K562 (cell line): ENCODE data around the gene SDHC. TPM values are rescaled to one million over a fixed set of nuclear protein-coding genes. Genes with fewer than 3 reads are reported as not detected.

ENCODE experiments used
- ATF2 ChIP-seq: sonication (generic); formaldehyde crosslinking; IDR thresholded peaks from 2 replicates; pipeline ENCODE4 v1.8.1; 2022; ENCODE audit warnings: missing genetic modification reagents
- BACH1 ChIP-seq: fragments of 200-800 bp; sonication (Bioruptor generic); IDR thresholded peaks from 2 replicates; pipeline ENCODE4 v1.6.1; 2016; ENCODE audit warnings: missing genetic modification characterization, missing compliant biosample characterization
- BRD9 ChIP-seq: fragments of 450-650 bp; IDR thresholded peaks from 2 replicates; pipeline ENCODE4 v1.6.1; 2018; ENCODE audit warnings: low read depth; ENCODE audit not compliant: partially characterized antibody
- C11orf30 ChIP-seq: fragments of 450-650 bp; IDR thresholded peaks from 2 replicates; pipeline ENCODE4 v1.6.1; 2016; ENCODE audit warnings: low read depth, mild to moderate bottlenecking
- CBX8 ChIP-seq: fragments of 200-600 bp; sonication (generic); IDR thresholded peaks from 2 replicates; pipeline ENCODE4 v1.6.1; 2012; ENCODE audit warnings: borderline replicate concordance, mixed run types, low read depth, mild to moderate bottlenecking, moderate library complexity, mixed read lengths, low read length, control low read depth, inconsistent platforms; ENCODE audit not compliant: poor library complexity, severe bottlenecking; ENCODE audit errors: extremely low read depth
- CCAR2 ChIP-seq: fragments of 200-400 bp; formaldehyde crosslinking; IDR thresholded peaks from 2 replicates; pipeline ENCODE4 v1.6.1; 2017; ENCODE audit warnings: mild to moderate bottlenecking, low read depth, low read length
- CREB1 ChIP-seq, 2 experiments: sonication (generic) in 1 of 2; formaldehyde crosslinking in 1 of 2; IDR thresholded peaks; 2 replicates each; pipeline versions ENCODE4 v1.6.1 to v1.8.0; 2012 to 2022; ENCODE audit warnings: inconsistent platforms in 1 of 2, mild to moderate bottlenecking in 1 of 2, missing genetic modification reagents in 1 of 2, moderate library complexity in 1 of 2
- ELF1 ChIP-seq: fragments of 200-800 bp; sonication (Bioruptor generic); IDR thresholded peaks from 2 replicates; pipeline ENCODE4 v1.6.1; 2016; ENCODE audit warnings: missing genetic modification characterization, missing compliant biosample characterization
- ETV5 ChIP-seq: sonication (generic); formaldehyde crosslinking; IDR thresholded peaks from 2 replicates; pipeline ENCODE4 v1.4.0; 2020; ENCODE audit warnings: low read depth, mild to moderate bottlenecking, missing genetic modification reagents
- EZH2 ChIP-seq: IDR thresholded peaks from 2 replicates; pipeline ENCODE4 v1.6.1; 2012; ENCODE audit warnings: low read depth, mild to moderate bottlenecking, inconsistent platforms, low read length, borderline replicate concordance
- KLF1 ChIP-seq: fragments of 450-650 bp; IDR thresholded peaks from 2 replicates; pipeline ENCODE4 v1.6.1; 2016; ENCODE audit warnings: missing genetic modification characterization, missing compliant biosample characterization
- KLF6 ChIP-seq: fragments of 250-450 bp; sonication (Bioruptor Pico); IDR thresholded peaks from 2 replicates; pipeline ENCODE4 v1.4.0; 2020; ENCODE audit warnings: mild to moderate bottlenecking, moderate library complexity, borderline replicate concordance
- MTA3 ChIP-seq: fragments of 450-650 bp; formaldehyde crosslinking; IDR thresholded peaks from 2 replicates; pipeline ENCODE4 v1.6.1; 2017; ENCODE audit warnings: mild to moderate bottlenecking, borderline replicate concordance
- NBN ChIP-seq: fragments of 450-650 bp; IDR thresholded peaks from 2 replicates; pipeline ENCODE4 v1.6.1; 2016; ENCODE audit warnings: low read depth, mild to moderate bottlenecking
- PCBP1 ChIP-seq: fragments of 200-400 bp; formaldehyde crosslinking; IDR thresholded peaks from 2 replicates; pipeline ENCODE4 v1.6.1; 2018; ENCODE audit warnings: mild to moderate bottlenecking, low read depth, low read length; ENCODE audit not compliant: poor library complexity, severe bottlenecking
- SMAD3 ChIP-seq: fragments of 450-650 bp; formaldehyde crosslinking; conservative IDR thresholded peaks from 2 replicates; pipeline ENCODE4 v1.4.0; 2020; ENCODE audit warnings: mild to moderate bottlenecking
- SMARCE1 ChIP-seq: fragments of 450-650 bp; IDR thresholded peaks from 2 replicates; pipeline ENCODE4 v1.7.1; 2016; ENCODE audit warnings: mild to moderate bottlenecking
- SNIP1 ChIP-seq: fragments of 450-650 bp; IDR thresholded peaks from 2 replicates; pipeline ENCODE4 v1.7.1; 2017; ENCODE audit warnings: low read depth, mild to moderate bottlenecking
- WHSC1 ChIP-seq: IDR thresholded peaks from one replicate; pipeline ENCODE4 v1.6.1; 2012; ENCODE audit warnings: low read length, control low read depth, inconsistent platforms
- YBX1 ChIP-seq: fragments of 450-650 bp; IDR thresholded peaks from 2 replicates; pipeline ENCODE4 v1.7.1; 2016; ENCODE audit warnings: mild to moderate bottlenecking
- ZEB2 ChIP-seq: fragments of 450-650 bp; IDR thresholded peaks from 2 replicates; pipeline ENCODE4 v1.6.1; 2016
- ZFP1 ChIP-seq: fragments of 450-650 bp; formaldehyde crosslinking; IDR thresholded peaks from 2 replicates; pipeline ENCODE4 v1.4.0; 2020; ENCODE audit warnings: mild to moderate bottlenecking, mixed read lengths
- ZNF143 ChIP-seq: sonication (generic); formaldehyde crosslinking; IDR thresholded peaks from 2 replicates; pipeline ENCODE4 v1.9.0; 2022; ENCODE audit warnings: mild to moderate bottlenecking, missing genetic modification reagents
- ZSCAN29 ChIP-seq: fragments of 450-650 bp; IDR thresholded peaks from 2 replicates; pipeline ENCODE4 v1.6.1; 2017
- polyA plus RNA-seq, 8 experiments: library from polyadenylated mRNA; depleted of rRNA in 4 of 8; stranded (reverse) in 5 of 8; unstranded in 3 of 8; fragments of >200 nt; fragmentation: Nextera tagmentation in 2 of 8; fragmentation: Illumina TruSeq in 1 of 8; extraction: Ambion mirVana in 2 of 8; extraction: Trizol in 1 of 8; gene quantifications; 2 replicates each; pipeline versions ENCODE4 v1.2.1 to v1.2.3, GENCODE V29; 2011 to 2014; ENCODE audit warnings: inconsistent platforms in 1 of 8, missing spikeins in 1 of 8
- total RNA-seq, 7 experiments: library from RNA; depleted of rRNA in 6 of 7; stranded (reverse); fragments of >200 nt in 6 of 7; fragmentation: Illumina TruSeq in 2 of 7; extraction: Trizol in 2 of 7; gene quantifications; 2 replicates each; pipeline versions ENCODE4 v1.2.1 to v1.2.3, GENCODE V29; 2011 to 2021; ENCODE audit warnings: low replicate concordance in 1 of 7
- TF ChIP-seq, protein P1 (sequence below): fragments of 250-450 bp; sonication (Bioruptor Pico); IDR thresholded peaks from 2 replicates; pipeline ENCODE4 v1.4.0; 2020; ENCODE audit warnings: borderline replicate concordance
- TF ChIP-seq, protein P2 (sequence below): sonication (generic); formaldehyde crosslinking; IDR thresholded peaks from 2 replicates; pipeline ENCODE4 v1.8.0; 2022; ENCODE audit warnings: mild to moderate bottlenecking, missing genetic modification reagents

The SDHC gene
- total and polyA plus RNA-seq, 9 of the 15 experiments (the other 6 are each of a cell fraction or from before 2014, with no cell fraction given), result 7.7 to 309 (median 174) TPM

- TF ChIP-seq SMAD3 (no peak), PCBP1 (no peak), ETV5 (peak; percentile 90), ZSCAN29 (peak; percentile 90), BACH1 (tag) (no peak), SNIP1 (no peak; the same call in 1 of the 2 replicates), ZFP1 (CRISPR knock-in tag) (no peak), ELF1 (tag) (peak; percentile 84), NBN (peak; percentile 94; the same call in 1 of the 2 replicates), BRD9 (peak; percentile 95), ZEB2 (no peak), SMARCE1 (peak; percentile 25), MTA3 (peak; percentile 88; the same call in 1 of the 2 replicates), YBX1 (no peak), CCAR2 (no peak), CREB1 (IDR thresholded peaks at IDR 0.05) (peak; percentile 81), CREB1 (CRISPR knock-in tag; IDR thresholded peaks at IDR 0.05) (peak; percentile 89), EZH2 (no peak), CBX8 (no peak), C11orf30 (peak; percentile 23; the same call in 1 of the 2 replicates), KLF1 (tag) (peak; percentile 75), ZNF143 (CRISPR knock-in tag) (no peak), WHSC1 (no peak), ATF2 (CRISPR knock-in tag) (no peak), KLF6 (CRISPR knock-in tag) (peak; percentile 14; the same call in 1 of the 2 replicates)
- TF ChIP-seq, protein P1, sequence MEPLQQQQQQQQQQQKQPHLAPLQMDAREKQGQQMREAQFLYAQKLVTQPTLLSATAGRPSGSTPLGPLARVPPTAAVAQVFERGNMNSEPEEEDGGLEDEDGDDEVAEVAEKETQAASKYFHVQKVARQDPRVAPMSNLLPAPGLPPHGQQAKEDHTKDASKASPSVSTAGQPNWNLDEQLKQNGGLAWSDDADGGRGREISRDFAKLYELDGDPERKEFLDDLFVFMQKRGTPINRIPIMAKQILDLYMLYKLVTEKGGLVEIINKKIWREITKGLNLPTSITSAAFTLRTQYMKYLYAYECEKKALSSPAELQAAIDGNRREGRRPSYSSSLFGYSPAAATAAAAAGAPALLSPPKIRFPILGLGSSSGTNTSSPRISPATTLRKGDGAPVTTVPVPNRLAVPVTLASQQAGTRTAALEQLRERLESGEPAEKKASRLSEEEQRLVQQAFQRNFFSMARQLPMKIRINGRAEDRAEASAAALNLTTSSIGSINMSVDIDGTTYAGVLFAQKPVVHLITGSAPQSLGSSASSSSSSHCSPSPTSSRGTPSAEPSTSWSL (CRISPR knock-in tag), result no peak
- TF ChIP-seq, protein P2, sequence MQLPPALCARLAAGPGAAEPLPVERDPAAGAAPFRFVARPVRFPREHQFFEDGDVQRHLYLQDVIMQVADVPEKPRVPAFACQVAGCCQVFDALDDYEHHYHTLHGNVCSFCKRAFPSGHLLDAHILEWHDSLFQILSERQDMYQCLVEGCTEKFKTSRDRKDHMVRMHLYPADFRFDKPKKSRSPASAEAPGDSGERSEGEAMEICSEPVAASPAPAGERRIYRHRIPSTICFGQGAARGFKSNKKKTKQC, result peak; percentile 58; the same call in 1 of the 2 replicates
- TF ChIP-seq, all 486 proteins: peak for 215
Observed at GRCh38 chr1:161399257-161399998, 85.2 kb downstream of the SDHC start (continued).
